GM12865 (cell line): ENCODE measurements around the gene PQBP1.

ENCODE experiments used
- DNase-seq: peaks from one replicate; pipeline ENCODE4 v3.0.0; 2010; ENCODE audit warnings: low read depth
- H3K4me3 ChIP-seq: 2 replicates; pipeline ENCODE4 v1.5.1; 2011; ENCODE audit warnings: mild to moderate bottlenecking, low read depth, low read length, control low read depth
- CTCF ChIP-seq: IDR thresholded peaks from 2 replicates; pipeline ENCODE4 v1.5.1; 2011; ENCODE audit warnings: low read length, control low read depth, low read depth, inconsistent platforms; ENCODE audit not compliant: insufficient read depth; ENCODE audit errors: missing control alignments

The PQBP1 gene

GRCh38 chrX:48938721-48939425 is 41.1 kb downstream of the PQBP1 start:
- peak overlapping the region; percentile 45 for H3K4me3 ChIP-seq
- DNase-seq: peak; percentile 91
- no peak for TF ChIP-seq CTCF

- H3K4me3 ChIP-seq: peak overlapping the region; percentile 45
- TF ChIP-seq CTCF: no peak
- peak; percentile 75 for DNase-seq
These were observed 41.9 kb downstream of the PQBP1 start for GRCh38 chrX:48939524-48940228.

GRCh38 chrX:48940404-48940955 is 42.8 kb downstream of the PQBP1 start:
- no peak for TF ChIP-seq CTCF
- peak overlapping the region; percentile 45 for H3K4me3 ChIP-seq
- DNase-seq: peak; percentile 54

DNA sequence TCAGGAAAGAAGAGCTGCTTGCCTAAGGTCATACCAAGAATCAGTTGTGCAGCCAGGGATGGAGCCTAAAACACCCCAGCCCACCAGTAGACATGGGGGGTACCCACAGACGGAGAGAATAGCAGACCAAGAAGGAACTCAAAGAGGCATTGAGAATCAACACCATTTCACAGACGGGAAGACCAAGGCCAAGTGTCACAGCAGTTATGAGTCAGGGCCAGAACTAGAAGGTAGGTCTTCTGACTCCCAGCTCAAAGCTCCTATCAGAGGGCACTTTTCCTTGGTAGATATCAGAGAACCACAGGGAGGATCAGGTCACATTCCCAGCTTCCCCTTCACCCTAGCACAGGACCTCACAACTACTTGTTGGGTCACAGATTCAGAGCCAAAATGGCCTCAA is 45.2 kb downstream of the PQBP1 start:
- no peak overlapping the region for H3K4me3 ChIP-seq
- TF ChIP-seq CTCF: no peak

DNA sequence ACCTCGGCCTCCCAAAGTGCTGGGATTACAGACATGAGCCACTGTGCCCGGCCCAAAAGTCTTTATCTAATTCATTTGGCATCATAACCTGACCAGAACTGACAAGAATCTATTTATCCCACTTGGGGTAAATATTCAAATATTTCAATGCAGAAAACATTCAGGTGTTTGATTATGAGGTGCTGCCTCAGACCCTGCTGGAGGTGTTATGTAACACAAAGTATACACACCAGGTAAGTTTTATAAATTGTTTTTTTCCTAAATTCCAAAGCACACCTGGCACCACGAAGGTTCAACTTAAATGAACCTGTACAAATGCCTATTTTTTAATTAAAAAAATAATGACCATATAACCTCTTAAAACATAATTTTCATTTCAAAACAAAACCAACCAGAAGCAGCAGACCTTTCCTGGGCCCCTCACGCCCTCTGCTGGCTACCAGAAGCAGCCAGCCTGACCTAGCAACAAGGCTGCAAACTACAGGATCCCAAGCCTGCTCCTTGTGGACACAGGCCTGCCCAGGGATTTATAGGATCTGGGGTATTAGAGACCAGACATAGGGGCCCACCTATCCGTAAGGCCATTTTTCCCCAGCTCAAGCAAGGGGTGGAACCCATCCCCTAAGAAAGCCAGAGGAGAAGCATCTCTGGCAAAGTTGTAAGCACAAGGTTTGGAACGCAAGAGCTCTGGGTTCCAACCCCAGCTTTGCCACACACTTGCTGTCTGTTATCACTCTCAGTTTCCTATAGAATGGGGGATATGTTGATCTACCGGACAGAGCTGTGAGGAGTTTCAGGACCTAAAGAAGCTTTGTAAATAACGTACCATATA is 48.0 kb downstream of the PQBP1 start:
- TF ChIP-seq CTCF: peak; percentile 72
- peak; percentile 64 for DNase-seq
- no peak overlapping the region for H3K4me3 ChIP-seq

More for the DNA sequence above, 45.2 kb downstream of the PQBP1 start:
- no peak for DNase-seq

DNA sequence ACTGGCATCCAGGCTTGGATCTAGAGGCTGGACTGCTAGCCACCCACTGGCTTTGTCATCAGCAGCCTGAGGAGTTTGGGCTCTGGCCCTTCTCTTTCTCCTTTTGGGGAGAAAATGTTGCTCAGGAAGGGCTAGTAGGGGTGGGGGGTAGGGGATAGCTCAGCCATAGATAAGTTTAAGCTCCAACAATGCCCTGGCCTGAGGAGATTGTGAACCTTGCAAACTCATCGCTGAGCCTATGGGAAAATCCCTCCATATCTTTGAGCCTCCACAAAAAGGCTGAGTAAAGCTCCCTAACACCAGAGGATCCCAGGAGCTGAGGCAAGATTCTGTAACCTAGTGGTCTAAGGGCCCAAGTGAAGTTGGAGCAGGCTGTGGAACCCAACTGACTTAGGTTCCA is 50.9 kb downstream of the PQBP1 start:
- no peak for DNase-seq
- no peak for TF ChIP-seq CTCF
- H3K4me3 ChIP-seq: no peak overlapping the region
